HG03064 (cell line): ENCODE data around the gene PTGES.
"Not testable (repeated sequence)": the region's sequence is repeated elsewhere in the genome, so short reads cannot be mapped to it uniquely, and the experiment has no call there.

Experiments used
- ATAC-seq: cut with Tn5 transposase; IDR thresholded peaks from one replicate; pipeline ENCODE4 v1.9.1; 2021; ENCODE audit warnings: low read depth; ENCODE audit not compliant: unreplicated experiment

PTGES gene

GRCh38 chr9:129749052-129749451 is 3.8 kb downstream of the PTGES start:
- ATAC-seq, result not testable (repeated sequence)

- ATAC-seq, result no peak
Measured at GRCh38 chr9:129748249-129748648, 4.6 kb downstream of the PTGES start.

GRCh38 chr9:129746092-129746777 is 6.6 kb downstream of the PTGES start:
- no peak for ATAC-seq

- ATAC-seq, result no peak
Measured at GRCh38 chr9:129745200-129745599, 7.6 kb downstream of the PTGES start.

- ATAC-seq, result no peak
Measured at GRCh38 chr9:129740666-129741464, 12.0 kb downstream of the PTGES start.

- ATAC-seq, result no peak
Measured at GRCh38 chr9:129740174-129740573, 12.7 kb downstream of the PTGES start.

GRCh38 chr9:129739432-129739831 is 13.4 kb downstream of the PTGES start:
- ATAC-seq, result no peak

GRCh38 chr9:129737479-129738274 is 15.2 kb downstream of the PTGES start:
- ATAC-seq, result no peak

- ATAC-seq, result no peak
Measured at GRCh38 chr9:129736334-129736733, 16.5 kb downstream of the PTGES start.

GRCh38 chr9:129735546-129735945 is 17.3 kb downstream of the PTGES start:
- no peak for ATAC-seq

GRCh38 chr9:129733632-129733953 is 19.2 kb downstream of the PTGES start:
- ATAC-seq, result no peak

- ATAC-seq, result no peak
Measured at GRCh38 chr9:129732946-129733631, 19.8 kb downstream of the PTGES start.

GRCh38 chr9:129732100-129732499 is 20.7 kb downstream of the PTGES start:
- ATAC-seq, result no peak

- no peak for ATAC-seq
Measured at GRCh38 chr9:129731477-129732085, 21.3 kb downstream of the PTGES start.

- ATAC-seq, result no peak
Measured at GRCh38 chr9:129728744-129729143, 24.1 kb downstream of the PTGES start.

GRCh38 chr9:129726322-129727160 is 26.3 kb downstream of the PTGES start:
- ATAC-seq, result no peak

GRCh38 chr9:129725795-129726251 is 27.0 kb downstream of the PTGES start:
- ATAC-seq, result no peak

GRCh38 chr9:129724456-129725190 is 28.2 kb downstream of the PTGES start:
- ATAC-seq, result no peak

- ATAC-seq, result no peak
Measured at GRCh38 chr9:129722913-129723312, 29.9 kb downstream of the PTGES start.
